Measurements from ENCODE around the gene RASAL2. TPM values are rescaled to one million over a fixed set of nuclear protein-coding genes. Genes with fewer than 3 reads are reported as not detected.
A peak's percentile ranks its signal among the peaks of the same experiment; 100 is the strongest.

Gene RASAL2
- total RNA-seq, 1 experiment from 2014 or later, result 56.9 TPM

DNA sequence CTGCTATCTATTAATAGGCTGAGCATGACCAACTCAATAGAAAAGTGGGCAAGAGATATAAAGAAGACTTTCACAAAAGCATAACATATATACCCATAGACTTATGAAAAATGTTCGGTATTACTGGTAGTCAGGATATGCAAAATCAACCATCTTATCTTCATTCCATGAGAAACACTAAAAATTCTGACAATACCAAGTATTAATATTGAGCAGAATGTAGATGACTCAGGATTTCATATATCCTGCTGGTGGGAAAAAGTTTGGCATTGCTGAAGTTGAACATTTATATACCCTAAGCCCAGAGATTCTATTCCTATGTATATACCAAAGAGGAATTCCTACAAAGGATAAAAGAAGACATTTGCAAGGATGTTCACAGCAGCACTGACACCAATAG lies 264.6 kb downstream of the RASAL2 start:
- H3K36me3 Mint-ChIP-seq (ENCODE audit: insufficient read depth, unreplicated experiment), result no peaks in the 10 kb centered on the region
- H3K4me1 Mint-ChIP-seq (ENCODE audit: insufficient read depth, unreplicated experiment), result peaks cover 21% of the 10 kb centered on the region
- CTCF ChIA-PET, result no interaction called here
- POLR2A ChIA-PET, result no interaction called here
- no TSS peak for BruUV-seq (replicated peaks)
- intact Hi-C loops (cut with micrococcal nuclease), result no loop called here
- TF ChIP-seq, protein P1, sequence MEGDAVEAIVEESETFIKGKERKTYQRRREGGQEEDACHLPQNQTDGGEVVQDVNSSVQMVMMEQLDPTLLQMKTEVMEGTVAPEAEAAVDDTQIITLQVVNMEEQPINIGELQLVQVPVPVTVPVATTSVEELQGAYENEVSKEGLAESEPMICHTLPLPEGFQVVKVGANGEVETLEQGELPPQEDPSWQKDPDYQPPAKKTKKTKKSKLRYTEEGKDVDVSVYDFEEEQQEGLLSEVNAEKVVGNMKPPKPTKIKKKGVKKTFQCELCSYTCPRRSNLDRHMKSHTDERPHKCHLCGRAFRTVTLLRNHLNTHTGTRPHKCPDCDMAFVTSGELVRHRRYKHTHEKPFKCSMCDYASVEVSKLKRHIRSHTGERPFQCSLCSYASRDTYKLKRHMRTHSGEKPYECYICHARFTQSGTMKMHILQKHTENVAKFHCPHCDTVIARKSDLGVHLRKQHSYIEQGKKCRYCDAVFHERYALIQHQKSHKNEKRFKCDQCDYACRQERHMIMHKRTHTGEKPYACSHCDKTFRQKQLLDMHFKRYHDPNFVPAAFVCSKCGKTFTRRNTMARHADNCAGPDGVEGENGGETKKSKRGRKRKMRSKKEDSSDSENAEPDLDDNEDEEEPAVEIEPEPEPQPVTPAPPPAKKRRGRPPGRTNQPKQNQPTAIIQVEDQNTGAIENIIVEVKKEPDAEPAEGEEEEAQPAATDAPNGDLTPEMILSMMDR (IDR thresholded peaks at IDR 0.05; ENCODE audit: unreplicated experiment), result no peak
- H3K9me3 Mint-ChIP-seq (ENCODE audit: unreplicated experiment), result peaks cover 3% of the 10 kb centered on the region
- no peak for DNase-seq (ENCODE audit: unreplicated experiment)
- H3K27ac Mint-ChIP-seq (ENCODE audit: low read depth, unreplicated experiment), result no peak overlapping the region
- H3K4me3 Mint-ChIP-seq (ENCODE audit: unreplicated experiment), result no peak overlapping the region
- H3K27me3 Mint-ChIP-seq (ENCODE audit: insufficient read depth, unreplicated experiment), result no peaks in the 10 kb centered on the region

DNA sequence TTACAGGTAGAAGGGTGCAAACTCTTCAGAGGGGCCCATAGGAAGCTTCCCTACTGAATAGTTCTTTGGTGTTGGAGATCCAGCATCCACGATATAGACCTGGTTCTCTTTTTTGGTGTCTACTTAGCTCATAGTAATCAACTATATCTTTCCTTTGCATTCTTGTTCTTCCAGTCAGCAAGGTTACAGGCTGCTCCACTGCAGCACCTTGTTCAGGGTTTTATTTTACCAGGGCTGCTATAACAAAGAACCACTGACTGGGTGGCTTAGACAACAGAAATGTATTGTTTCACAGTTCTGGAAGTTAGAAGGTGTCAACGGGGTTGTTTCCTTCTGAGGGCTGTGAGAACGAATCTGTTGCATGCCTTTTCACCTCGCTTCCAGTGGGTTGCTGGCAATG lies 266.5 kb downstream of the RASAL2 start:
- intact Hi-C loops (cut with micrococcal nuclease), result no loop called here
- ChIA-PET CTCF (interaction anchor here (0.5 to 2.1 kb wide), 8 partner anchors 8 to 695 kb away, joined by 3 to 6 read pairs (median 3); no protein-coding TSS in a partner anchor), POLR2A (interaction anchor here (1.0 to 2.9 kb wide), 3 partner anchors 10 to 14 kb away, joined by 5 to 11 read pairs (median 5); no protein-coding TSS in a partner anchor)
- Mint-ChIP-seq H3K9me3 (ENCODE audit: unreplicated experiment) (no peaks in the 10 kb centered on the region), H3K27me3 (ENCODE audit: insufficient read depth, unreplicated experiment) (no peaks in the 10 kb centered on the region), H3K36me3 (ENCODE audit: insufficient read depth, unreplicated experiment) (no peaks in the 10 kb centered on the region), H3K27ac (ENCODE audit: low read depth, unreplicated experiment) (no peak overlapping the region), H3K4me1 (ENCODE audit: insufficient read depth, unreplicated experiment) (peaks cover 15% of the 10 kb centered on the region), H3K4me3 (ENCODE audit: unreplicated experiment) (no peak overlapping the region)
- TF ChIP-seq, protein P1 (IDR thresholded peaks at IDR 0.05; ENCODE audit: unreplicated experiment), result no peak
- DNase-seq (ENCODE audit: unreplicated experiment), result no peak
- BruUV-seq (replicated peaks), result no TSS peak

DNA sequence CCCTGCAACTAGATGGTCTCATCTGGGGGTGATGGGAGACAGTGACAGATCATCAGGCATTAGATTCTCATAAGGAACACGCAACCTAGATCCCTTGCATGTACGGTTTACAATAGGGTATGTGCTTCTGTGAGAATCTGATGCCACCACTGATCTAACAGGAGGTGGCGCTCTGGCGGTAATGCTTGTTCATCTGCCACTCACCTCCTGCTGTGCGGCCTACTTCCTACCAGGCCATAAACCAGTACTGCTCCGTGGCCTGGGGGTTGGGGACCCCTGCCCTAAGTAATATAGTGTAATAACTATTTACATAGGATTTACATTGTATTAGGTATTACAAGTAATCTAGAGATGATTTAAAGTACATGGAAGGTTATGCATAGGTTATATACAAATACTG lies 267.9 kb downstream of the RASAL2 start:
- POLR2A ChIA-PET, result interaction anchor here (1.4 to 2.9 kb wide), 2 partner anchors 9 to 16 kb away, joined by 5 to 11 read pairs; no protein-coding TSS in a partner anchor
- no peaks in the 10 kb centered on the region for H3K9me3 Mint-ChIP-seq (ENCODE audit: unreplicated experiment)
- H3K4me1 Mint-ChIP-seq (ENCODE audit: insufficient read depth, unreplicated experiment), result peaks cover 15% of the 10 kb centered on the region
- BruUV-seq (replicated peaks), result no TSS peak
- TF ChIP-seq, protein P1 (IDR thresholded peaks at IDR 0.05; ENCODE audit: unreplicated experiment), result no peak
- intact Hi-C loops (cut with micrococcal nuclease), result no loop called here
- no peaks in the 10 kb centered on the region for H3K36me3 Mint-ChIP-seq (ENCODE audit: insufficient read depth, unreplicated experiment)
- no peaks in the 10 kb centered on the region for H3K27me3 Mint-ChIP-seq (ENCODE audit: insufficient read depth, unreplicated experiment)
- CTCF ChIA-PET, result interaction anchor here (0.6 to 1.3 kb wide), 5 partner anchors 9 to 333 kb away, joined by 3 to 6 read pairs (median 3); no protein-coding TSS in a partner anchor
- no peak overlapping the region for H3K4me3 Mint-ChIP-seq (ENCODE audit: unreplicated experiment)
- peak; percentile 28 for DNase-seq (ENCODE audit: unreplicated experiment)
- H3K27ac Mint-ChIP-seq (ENCODE audit: low read depth, unreplicated experiment), result no peak overlapping the region

GRCh38 chr1:178362747-178363146 lies 268.8 kb downstream of the RASAL2 start:
- H3K27ac Mint-ChIP-seq (ENCODE audit: low read depth, unreplicated experiment), result no peak overlapping the region
- POLR2A ChIA-PET, result no interaction called here
- no peak overlapping the region for H3K4me3 Mint-ChIP-seq (ENCODE audit: unreplicated experiment)
- TF ChIP-seq, protein P1 (IDR thresholded peaks at IDR 0.05; ENCODE audit: unreplicated experiment), result no peak
- intact Hi-C loops (cut with micrococcal nuclease), result no loop called here
- H3K36me3 Mint-ChIP-seq (ENCODE audit: insufficient read depth, unreplicated experiment), result no peaks in the 10 kb centered on the region
- DNase-seq (ENCODE audit: unreplicated experiment), result peak; percentile 50
- no peaks in the 10 kb centered on the region for H3K27me3 Mint-ChIP-seq (ENCODE audit: insufficient read depth, unreplicated experiment)
- H3K4me1 Mint-ChIP-seq (ENCODE audit: insufficient read depth, unreplicated experiment), result peaks cover 15% of the 10 kb centered on the region
- BruUV-seq (replicated peaks), result no TSS peak
- CTCF ChIA-PET, result no interaction called here
- no peaks in the 10 kb centered on the region for H3K9me3 Mint-ChIP-seq (ENCODE audit: unreplicated experiment)

Measured in MCF 10A (cell line).